ENCODE measurements around the gene ASCC3. TPM values are rescaled to one million over a fixed set of nuclear protein-coding genes. Genes with fewer than 3 reads are reported as not detected.

The ASCC3 gene
- total and polyA plus RNA-seq, 2 donors (not counting 1 experiment from before 2014, with no cell fraction given): 9.0 to 42.3 TPM

DNA sequence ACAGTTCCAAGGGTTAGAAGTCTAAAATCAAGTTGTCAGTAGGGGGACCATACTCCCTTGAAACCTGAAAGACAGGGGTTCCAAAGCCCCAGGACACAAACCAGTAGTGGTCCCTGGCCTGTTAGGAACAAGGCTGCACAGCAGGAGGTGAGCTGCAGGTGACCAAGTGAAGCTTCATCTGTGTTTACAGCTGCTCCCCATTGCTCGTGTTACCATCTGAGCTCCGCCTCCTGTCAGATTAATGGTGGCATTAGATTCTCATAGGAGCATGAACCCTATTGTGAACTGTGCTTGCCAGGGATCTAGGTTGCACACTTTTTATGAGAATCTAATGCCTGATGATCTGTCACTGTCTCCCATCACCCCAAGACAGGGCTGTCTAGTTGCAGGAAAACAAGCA, 391.1 kb downstream of the ASCC3 start:
- Mint-ChIP-seq H3K4me1 (no peaks in the 10 kb centered on the region), H3K27ac (no peak overlapping the region), H3K27me3 (peaks cover 38% of the 10 kb centered on the region), H3K4me3 (no peak overlapping the region), H3K9me3 (ENCODE audit: insufficient read depth) (no peaks in the 10 kb centered on the region)
- WGBS (ENCODE audit: insufficient coverage): 86% methylated on average over 2 of the region's 2 CpGs
- ATAC-seq (ENCODE audit: low read depth): no peak
- no peaks in the 10 kb centered on the region for H4K20me1 ChIP-seq (ENCODE audit: control insufficient read depth, insufficient read depth, low read length, poor library complexity, severe bottlenecking)
- H3K36me3 ChIP-seq (replicated peaks in 1 of 2; ENCODE audit: control extremely low read depth in 1 of 2, control insufficient read depth in 1 of 2, extremely low read depth in 1 of 2, insufficient read depth in 2 of 2, low read length in 1 of 2): no peaks in the 10 kb centered on the region
- no peak overlapping the region for H2AFZ ChIP-seq (ENCODE audit: insufficient read depth, low read depth, low read length, poor library complexity, severe bottlenecking)
- no peaks in the 10 kb centered on the region for H3K27me3 ChIP-seq (replicated peaks in 1 of 4; ENCODE audit: control extremely low read depth in 1 of 4, control insufficient read depth in 3 of 4, insufficient read depth in 4 of 4, low read length in 3 of 4)
- H3K4me2 ChIP-seq (replicated peaks; ENCODE audit: low read depth, low read length, poor library complexity, severe bottlenecking): no peak overlapping the region
- no peaks in the 10 kb centered on the region for H3K4me1 ChIP-seq (ENCODE audit: control insufficient read depth in 2 of 2, insufficient read depth in 2 of 2, low read length in 2 of 2)
- peaks cover 0 to 3% (median 0%) of the 10 kb centered on the region in 3 donors for H3K9me3 ChIP-seq (ENCODE audit: control extremely low read depth in 1 of 3, control insufficient read depth in 2 of 3, insufficient read depth in 1 of 3, low read length in 2 of 3)
- no peak for DNase-seq
- no peaks in the 10 kb centered on the region for H3K79me2 ChIP-seq (ENCODE audit: control insufficient read depth, insufficient read depth, low read length)
- intact Hi-C loops (cut with micrococcal nuclease): no loop called here
- TF ChIP-seq, protein P1, sequence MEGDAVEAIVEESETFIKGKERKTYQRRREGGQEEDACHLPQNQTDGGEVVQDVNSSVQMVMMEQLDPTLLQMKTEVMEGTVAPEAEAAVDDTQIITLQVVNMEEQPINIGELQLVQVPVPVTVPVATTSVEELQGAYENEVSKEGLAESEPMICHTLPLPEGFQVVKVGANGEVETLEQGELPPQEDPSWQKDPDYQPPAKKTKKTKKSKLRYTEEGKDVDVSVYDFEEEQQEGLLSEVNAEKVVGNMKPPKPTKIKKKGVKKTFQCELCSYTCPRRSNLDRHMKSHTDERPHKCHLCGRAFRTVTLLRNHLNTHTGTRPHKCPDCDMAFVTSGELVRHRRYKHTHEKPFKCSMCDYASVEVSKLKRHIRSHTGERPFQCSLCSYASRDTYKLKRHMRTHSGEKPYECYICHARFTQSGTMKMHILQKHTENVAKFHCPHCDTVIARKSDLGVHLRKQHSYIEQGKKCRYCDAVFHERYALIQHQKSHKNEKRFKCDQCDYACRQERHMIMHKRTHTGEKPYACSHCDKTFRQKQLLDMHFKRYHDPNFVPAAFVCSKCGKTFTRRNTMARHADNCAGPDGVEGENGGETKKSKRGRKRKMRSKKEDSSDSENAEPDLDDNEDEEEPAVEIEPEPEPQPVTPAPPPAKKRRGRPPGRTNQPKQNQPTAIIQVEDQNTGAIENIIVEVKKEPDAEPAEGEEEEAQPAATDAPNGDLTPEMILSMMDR (IDR thresholded peaks at IDR 0.05): no peak
- TF ChIP-seq EZH2 (IDR thresholded peaks at IDR 0.05; ENCODE audit: borderline replicate concordance, insufficient read depth, low read depth, low read length, poor library complexity, severe bottlenecking): no peak
- no peak overlapping the region for H3K27ac ChIP-seq (ENCODE audit: low read length in 2 of 2)
- H3K4me3 ChIP-seq (ENCODE audit: control extremely low read depth in 1 of 5, extremely low read depth in 1 of 5, insufficient read depth in 1 of 5, low read depth in 2 of 5, low read length in 4 of 5): no peak overlapping the region
- ChIA-PET CTCF (no interaction called here), POLR2A (no interaction called here)
- H3K9ac ChIP-seq (ENCODE audit: low read length): no peak overlapping the region

DNA sequence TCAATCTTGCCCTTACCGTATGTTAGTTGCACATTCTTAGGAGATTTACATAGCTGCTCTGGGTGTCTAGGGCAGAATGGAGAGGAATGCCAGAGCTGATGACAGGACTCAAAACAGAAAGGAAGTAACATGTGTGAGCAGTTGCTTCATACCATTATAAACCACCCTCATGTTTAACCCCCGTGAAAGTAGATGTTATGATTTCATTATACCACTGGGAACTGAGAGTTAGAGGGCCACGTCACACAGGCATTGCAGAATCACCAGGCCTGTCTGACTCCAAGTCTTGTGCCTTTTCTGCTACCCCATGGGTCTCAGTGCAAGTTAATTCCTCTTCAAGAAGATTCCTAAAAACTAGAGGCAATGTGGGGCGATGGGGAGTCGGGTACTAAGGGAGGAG, 392.9 kb downstream of the ASCC3 start:
- Histone ChIP-seq H3K9me3 (ENCODE audit: control extremely low read depth in 1 of 3, control insufficient read depth in 2 of 3, insufficient read depth in 1 of 3, low read length in 2 of 3) (peaks cover 0 to 3% (median 0%) of the 10 kb centered on the region in 3 donors), H3K36me3 (replicated peaks in 1 of 2; ENCODE audit: control extremely low read depth in 1 of 2, control insufficient read depth in 1 of 2, extremely low read depth in 1 of 2, insufficient read depth in 2 of 2, low read length in 1 of 2) (no peaks in the 10 kb centered on the region), H3K79me2 (ENCODE audit: control insufficient read depth, insufficient read depth, low read length) (no peaks in the 10 kb centered on the region), H4K20me1 (ENCODE audit: control insufficient read depth, insufficient read depth, low read length, poor library complexity, severe bottlenecking) (no peaks in the 10 kb centered on the region), H3K27ac (ENCODE audit: low read length in 2 of 2) (no peak overlapping the region), H3K4me3 (ENCODE audit: control extremely low read depth in 1 of 5, extremely low read depth in 1 of 5, insufficient read depth in 1 of 5, low read depth in 2 of 5, low read length in 4 of 5) (no peak overlapping the region), H3K4me2 (replicated peaks; ENCODE audit: low read depth, low read length, poor library complexity, severe bottlenecking) (no peak overlapping the region), H3K4me1 (ENCODE audit: control insufficient read depth in 2 of 2, insufficient read depth in 2 of 2, low read length in 2 of 2) (no peaks in the 10 kb centered on the region), H2AFZ (ENCODE audit: insufficient read depth, low read depth, low read length, poor library complexity, severe bottlenecking) (no peak overlapping the region), H3K27me3 (replicated peaks in 1 of 4; ENCODE audit: control extremely low read depth in 1 of 4, control insufficient read depth in 3 of 4, insufficient read depth in 4 of 4, low read length in 3 of 4) (peaks cover 0 to 3% (median 0%) of the 10 kb centered on the region in 4 experiments), H3K9ac (ENCODE audit: low read length) (no peak overlapping the region)
- POLR2A ChIA-PET: no interaction called here
- ATAC-seq (ENCODE audit: low read depth) (no peak), DNase-seq (no peak)
- intact Hi-C loops (cut with micrococcal nuclease): no loop called here
- no peak overlapping the region for H3K4me3 Mint-ChIP-seq
- CTCF ChIA-PET: no interaction called here
- no peak overlapping the region for H3K27ac Mint-ChIP-seq
- TF ChIP-seq, protein P1 (IDR thresholded peaks at IDR 0.05): no peak
- TF ChIP-seq EZH2 (IDR thresholded peaks at IDR 0.05; ENCODE audit: borderline replicate concordance, insufficient read depth, low read depth, low read length, poor library complexity, severe bottlenecking): no peak
- H3K9me3 Mint-ChIP-seq (ENCODE audit: insufficient read depth): no peaks in the 10 kb centered on the region
- no peaks in the 10 kb centered on the region for H3K4me1 Mint-ChIP-seq
- WGBS (ENCODE audit: insufficient coverage): 78% methylated on average over 4 of the region's 5 CpGs
- peaks cover 39% of the 10 kb centered on the region for H3K27me3 Mint-ChIP-seq
